ENCODE data around the gene SLC5A5. TPM values are rescaled to one million over a fixed set of nuclear protein-coding genes. Genes with fewer than 3 reads are reported as not detected.

Gene SLC5A5
- total RNA-seq (2012; rRNA removed) (not detected in 2 replicates), polyA plus RNA-seq (2012; rRNA removed) (not detected in 2 replicates), Bru-seq, nascent RNA (percentile 4 among the genes with signal in this experiment), BruChase-seq, experiment 1, labeled RNA remaining after a 6-hour chase (percentile 4 among the genes with signal in this experiment), BruChase-seq, experiment 2, labeled RNA remaining after a 2-hour chase (not detected)
- polyA plus RNA-seq (2012; cell fraction: cytosol; rRNA removed): not detected in 2 replicates
- not detected in 2 replicates for polyA plus RNA-seq (2012; cell fraction: nucleus; rRNA removed; ENCODE audit: low replicate concordance)
- long read RNA-seq: 0 reads

DNA sequence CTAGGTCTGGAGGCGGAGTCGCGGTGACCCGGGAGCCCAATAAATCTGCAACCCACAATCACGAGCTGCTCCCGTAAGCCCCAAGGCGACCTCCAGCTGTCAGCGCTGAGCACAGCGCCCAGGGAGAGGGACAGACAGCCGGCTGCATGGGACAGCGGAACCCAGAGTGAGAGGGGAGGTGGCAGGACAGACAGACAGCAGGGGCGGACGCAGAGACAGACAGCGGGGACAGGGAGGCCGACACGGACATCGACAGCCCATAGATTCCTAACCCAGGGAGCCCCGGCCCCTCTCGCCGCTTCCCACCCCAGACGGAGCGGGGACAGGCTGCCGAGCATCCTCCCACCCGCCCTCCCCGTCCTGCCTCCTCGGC, at the start of gene SLC5A5:
TSS of gene SLC5A5 (plus strand) at position 68 of the 373 bp plus-strand sequence. CDS start 375 bp downstream, outside the sequence.
- Histone ChIP-seq H3K9me3 (ENCODE audit: control insufficient read depth, insufficient read depth, low read length) (no peaks in the 10 kb centered on the region), H4K20me1 (ENCODE audit: insufficient read depth, low read length) (no peaks in the 10 kb centered on the region), H3K79me1 (ENCODE audit: low read depth in 1 of 2, low read length in 2 of 2) (no peaks in the 10 kb centered on the region), H4K5ac (ENCODE audit: low read depth, low read length) (no peak within 1 kb of the TSS), H3K4me1 (ENCODE audit: control insufficient read depth, insufficient read depth, low read length) (no peaks in the 10 kb centered on the region), H3K27me3 (ENCODE audit: control insufficient read depth, insufficient read depth, low read length) (peaks cover 53% of the 10 kb centered on the region), H2AK5ac (ENCODE audit: low read depth, low read length) (no peak within 1 kb of the TSS), H4K8ac (ENCODE audit: low read depth in 2 of 2, low read length in 2 of 2) (no peak within 1 kb of the TSS), H2BK15ac (ENCODE audit: low read depth, low read length) (no peak within 1 kb of the TSS), H2BK5ac (ENCODE audit: low read depth, low read length, poor library complexity, severe bottlenecking) (no peak within 1 kb of the TSS), H2AFZ (replicated peaks; ENCODE audit: low read length, poor library complexity) (peak within 1 kb of the TSS; percentile 51), H2BK20ac (ENCODE audit: low read depth, low read length) (no peak within 1 kb of the TSS), H3K56ac (ENCODE audit: extremely low read depth, insufficient read depth, low read length) (no peak within 1 kb of the TSS), H3K36me3 (ENCODE audit: control insufficient read depth, insufficient read depth, low read length) (no peaks in the 10 kb centered on the region), H3K4me2 (ENCODE audit: low read depth, low read length) (no peak within 1 kb of the TSS), H2AK9ac (replicated peaks; ENCODE audit: low read depth, low read length, poor library complexity) (no peak within 1 kb of the TSS), H4K91ac (ENCODE audit: insufficient read depth, low read depth, low read length) (no peak within 1 kb of the TSS), H3K23ac (ENCODE audit: low read depth, low read length) (no peak within 1 kb of the TSS), H3K27ac (ENCODE audit: insufficient read depth, low read length) (no peak within 1 kb of the TSS), H3K4ac (ENCODE audit: low read depth, low read length) (no peak within 1 kb of the TSS), H3K9me1 (ENCODE audit: insufficient read depth, low read length) (no peaks in the 10 kb centered on the region; the same call in 1 of the 2 replicates), H3K9ac (ENCODE audit: low read depth, low read length) (no peak within 1 kb of the TSS), H3K14ac (replicated peaks; ENCODE audit: low read depth, low read length) (no peak within 1 kb of the TSS), H2BK120ac (ENCODE audit: low read depth, low read length) (no peak within 1 kb of the TSS), H3K18ac (ENCODE audit: low read depth, low read length) (no peak within 1 kb of the TSS), H3K4me3 (ENCODE audit: insufficient read depth, low read depth, low read length) (no peak within 1 kb of the TSS)
- in situ Hi-C loops (cut with MboI; ENCODE audit: low sequenced_read_pairs): no loop called here
- CTCF ChIA-PET: interaction anchor here (3.4 kb wide), 1 partner anchor 60 kb away, joined by 33 read pairs; the partner anchor contains the start of gene CCDC124
- POLR2A ChIA-PET (ENCODE audit: unreplicated experiment): no interaction called here
- intact Hi-C loops (cut with micrococcal nuclease): no loop called here
- ATAC-seq (ENCODE audit: low read depth): no peak
- TF ChIP-seq, protein P1, sequence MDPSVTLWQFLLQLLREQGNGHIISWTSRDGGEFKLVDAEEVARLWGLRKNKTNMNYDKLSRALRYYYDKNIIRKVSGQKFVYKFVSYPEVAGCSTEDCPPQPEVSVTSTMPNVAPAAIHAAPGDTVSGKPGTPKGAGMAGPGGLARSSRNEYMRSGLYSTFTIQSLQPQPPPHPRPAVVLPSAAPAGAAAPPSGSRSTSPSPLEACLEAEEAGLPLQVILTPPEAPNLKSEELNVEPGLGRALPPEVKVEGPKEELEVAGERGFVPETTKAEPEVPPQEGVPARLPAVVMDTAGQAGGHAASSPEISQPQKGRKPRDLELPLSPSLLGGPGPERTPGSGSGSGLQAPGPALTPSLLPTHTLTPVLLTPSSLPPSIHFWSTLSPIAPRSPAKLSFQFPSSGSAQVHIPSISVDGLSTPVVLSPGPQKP (IDR thresholded peaks at IDR 0.05; ENCODE audit: borderline replicate concordance, low read depth, low read length): no peak
- TF ChIP-seq BHLHE40 (IDR thresholded peaks at IDR 0.05; ENCODE audit: low read depth, low read length) (no peak), FOS (IDR thresholded peaks at IDR 0.05; ENCODE audit: low read depth, low read length) (no peak), RAD21 (IDR thresholded peaks at IDR 0.05; ENCODE audit: low read length) (no peak), MAFK (IDR thresholded peaks at IDR 0.05; ENCODE audit: low read depth, low read length) (no peak), CEBPB (IDR thresholded peaks at IDR 0.05; ENCODE audit: low read depth, low read length) (no peak), MAZ (IDR thresholded peaks at IDR 0.05; ENCODE audit: borderline replicate concordance, low read depth, low read length) (no peak), SMC3 (IDR thresholded peaks at IDR 0.05; ENCODE audit: low read depth, low read length) (no peak), RFX5 (IDR thresholded peaks at IDR 0.05; ENCODE audit: low read depth, low read length) (no peak), CTCF (conservative IDR thresholded peaks at IDR 0.05; ENCODE audit: low read depth, low read length) (no peak), MXI1 (IDR thresholded peaks at IDR 0.05; ENCODE audit: borderline replicate concordance, low read depth, low read length) (no peak)
- TF ChIP-seq, protein P2, sequence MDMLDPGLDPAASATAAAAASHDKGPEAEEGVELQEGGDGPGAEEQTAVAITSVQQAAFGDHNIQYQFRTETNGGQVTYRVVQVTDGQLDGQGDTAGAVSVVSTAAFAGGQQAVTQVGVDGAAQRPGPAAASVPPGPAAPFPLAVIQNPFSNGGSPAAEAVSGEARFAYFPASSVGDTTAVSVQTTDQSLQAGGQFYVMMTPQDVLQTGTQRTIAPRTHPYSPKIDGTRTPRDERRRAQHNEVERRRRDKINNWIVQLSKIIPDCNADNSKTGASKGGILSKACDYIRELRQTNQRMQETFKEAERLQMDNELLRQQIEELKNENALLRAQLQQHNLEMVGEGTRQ (IDR thresholded peaks at IDR 0.05; ENCODE audit: low read depth, low read length): no peak
- no TSS peak for BruUV-seq (replicated peaks)
- dilution Hi-C loops (cut with HindIII; ENCODE audit: low sequenced_read_pairs, unreplicated experiment): no loop called here
- no CpG with 5 or more reads among the region's 26 CpGs for WGBS, 2 experiments (ENCODE audit: extremely low coverage in 2 of 2, insufficient read length in 1 of 2)
- DNase-seq: no peak
